Activated CD4-positive, alpha-beta memory T cell treated with anti-CD3 and anti-CD28 coated beads, Interleukin-2, amount 10 ng/mL, durations not matched to agents 7 days and 5 days (primary cell): ENCODE measurements around the gene CLSTN2. TPM values are rescaled to one million over a fixed set of nuclear protein-coding genes. Genes with fewer than 3 reads are reported as not detected.

Experiments used
- CTCF ChIA-PET: fragments of 350-600 bp; sonication (Branson Sonifier 250); formaldehyde crosslinking; loops from one replicate; lab custom pipeline; 2021; ENCODE audit warnings: antibody characterized with exemption, inconsistent platforms; lab: Charles Lee
- POLR2A ChIA-PET: fragments of 350-600 bp; sonication (Branson Sonifier 250); formaldehyde crosslinking; loops from one replicate; lab custom pipeline; 2021; ENCODE audit warnings: antibody characterized with exemption; lab: Charles Lee
- DNase-seq: peaks from one replicate; pipeline ENCODE4 v3.0.0-alpha.2; 2020
- H3K27ac Mint-ChIP-seq: one replicate; pipeline ENCODE4 v1.8.0; 2021; ENCODE audit warnings: mild to moderate bottlenecking, mixed read lengths
- H3K27me3 Mint-ChIP-seq: one replicate; pipeline ENCODE4 v1.8.0; 2021; ENCODE audit warnings: mixed read lengths
- H3K36me3 Mint-ChIP-seq: one replicate; pipeline ENCODE4 v1.8.0; 2021; ENCODE audit warnings: low read depth, mixed read lengths
- H3K4me1 Mint-ChIP-seq: one replicate; pipeline ENCODE4 v1.8.0; 2021; ENCODE audit warnings: mixed read lengths
- H3K4me3 Mint-ChIP-seq: one replicate; pipeline ENCODE4 v1.8.0; 2021; ENCODE audit warnings: mild to moderate bottlenecking, mixed read lengths
- H3K9me3 Mint-ChIP-seq: one replicate; pipeline ENCODE4 v1.8.0; 2021; ENCODE audit warnings: mixed read lengths
- total RNA-seq, 2 experiments: library from RNA; stranded (reverse); gene quantifications; one replicate each; pipeline ENCODE4 v1.2.3, GENCODE V29; 2021

Gene CLSTN2
- total RNA-seq, 2 experiments from 2014 or later = not detected

DNA sequence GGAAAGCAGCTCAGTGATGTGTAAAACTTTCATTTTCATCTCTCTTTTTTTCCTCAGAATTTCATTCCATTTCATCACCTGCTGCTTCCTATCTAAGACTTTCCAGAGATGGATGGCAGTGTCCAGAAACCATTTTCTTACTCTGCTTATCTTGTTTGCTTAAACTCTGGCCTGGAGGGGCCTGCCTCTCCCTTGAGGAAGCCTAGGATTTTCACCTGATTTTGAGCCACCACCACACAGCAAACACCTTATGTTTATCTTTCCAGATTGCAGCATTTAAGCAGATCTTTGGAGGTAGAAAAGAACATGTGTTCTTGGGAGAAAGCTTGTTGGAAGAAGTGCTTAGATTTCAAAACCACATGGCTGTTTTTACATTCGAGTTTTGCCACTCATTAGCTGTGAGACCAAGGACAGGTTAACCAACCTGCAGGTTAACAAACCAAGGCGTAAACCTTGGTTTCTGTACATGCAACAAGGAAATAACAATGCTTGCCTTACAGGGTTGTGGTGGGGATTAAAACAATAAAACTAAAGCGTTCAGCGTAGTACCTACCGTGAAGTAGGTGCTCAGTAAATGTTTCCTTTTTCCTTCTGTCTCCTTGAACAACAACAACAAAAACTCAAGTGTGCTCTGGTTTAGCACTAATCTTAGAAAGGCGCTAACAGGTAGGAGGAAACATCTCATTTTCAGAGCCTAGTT lies 120.3 kb downstream of the CLSTN2 start:
- ChIA-PET POLR2A (no interaction called here), CTCF (no interaction called here)
- Mint-ChIP-seq H3K4me3 (no peak overlapping the region), H3K4me1 (no peaks in the 10 kb centered on the region), H3K27ac (no peak overlapping the region), H3K9me3 (peaks cover 2% of the 10 kb centered on the region), H3K27me3 (no peaks in the 10 kb centered on the region), H3K36me3 (no peaks in the 10 kb centered on the region)
- no peak for DNase-seq

DNA sequence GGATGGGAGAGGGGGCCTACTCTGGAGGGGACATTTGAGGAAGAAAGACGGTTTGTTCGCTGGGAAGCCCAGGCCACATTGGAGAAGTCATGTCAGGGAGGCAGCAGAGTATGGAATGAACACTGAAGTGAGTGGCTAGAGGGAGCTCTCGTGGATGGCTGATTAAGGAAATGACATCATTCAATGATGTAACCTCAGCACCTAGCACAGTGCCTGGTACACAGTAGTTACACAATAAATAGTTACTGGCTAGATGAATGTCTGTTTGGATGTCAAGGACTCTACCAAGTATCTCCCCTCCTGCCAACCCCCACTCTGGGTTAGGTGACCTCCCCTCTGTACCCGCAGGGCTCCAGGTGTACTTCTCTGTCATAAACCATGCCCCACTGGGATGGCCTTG lies 121.1 kb downstream of the CLSTN2 start:
- H3K27ac Mint-ChIP-seq = no peak overlapping the region
- DNase-seq = no peak
- H3K27me3 Mint-ChIP-seq = no peaks in the 10 kb centered on the region
- H3K36me3 Mint-ChIP-seq = no peaks in the 10 kb centered on the region
- CTCF ChIA-PET = no interaction called here
- no peaks in the 10 kb centered on the region for H3K4me1 Mint-ChIP-seq
- no peak overlapping the region for H3K4me3 Mint-ChIP-seq
- POLR2A ChIA-PET = no interaction called here
- peaks cover 2% of the 10 kb centered on the region for H3K9me3 Mint-ChIP-seq

DNA sequence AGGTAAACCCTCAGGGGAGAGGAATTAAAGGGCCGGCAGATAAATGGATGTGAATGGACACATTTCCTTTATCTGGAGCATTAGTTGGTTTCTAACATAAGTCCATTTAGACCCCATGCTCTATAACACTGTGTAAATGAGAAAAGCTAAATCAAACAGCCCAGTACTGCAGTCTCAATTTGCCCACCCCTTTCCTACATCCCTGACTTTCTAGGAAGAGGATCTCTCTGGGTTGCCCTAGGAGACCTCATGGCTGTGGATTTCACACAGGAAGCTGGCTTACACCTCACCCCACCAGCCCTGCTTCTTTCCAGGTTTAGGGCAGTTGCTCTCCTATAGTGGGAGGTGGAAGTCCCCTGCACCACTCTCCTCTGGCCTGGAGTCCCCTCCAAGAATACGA lies 126.2 kb downstream of the CLSTN2 start:
- no peak for DNase-seq
- Mint-ChIP-seq H3K27ac (no peak overlapping the region), H3K36me3 (no peaks in the 10 kb centered on the region), H3K9me3 (peaks cover 2% of the 10 kb centered on the region), H3K27me3 (no peaks in the 10 kb centered on the region), H3K4me3 (no peak overlapping the region), H3K4me1 (no peaks in the 10 kb centered on the region)
- ChIA-PET CTCF (no interaction called here), POLR2A (no interaction called here)

DNA sequence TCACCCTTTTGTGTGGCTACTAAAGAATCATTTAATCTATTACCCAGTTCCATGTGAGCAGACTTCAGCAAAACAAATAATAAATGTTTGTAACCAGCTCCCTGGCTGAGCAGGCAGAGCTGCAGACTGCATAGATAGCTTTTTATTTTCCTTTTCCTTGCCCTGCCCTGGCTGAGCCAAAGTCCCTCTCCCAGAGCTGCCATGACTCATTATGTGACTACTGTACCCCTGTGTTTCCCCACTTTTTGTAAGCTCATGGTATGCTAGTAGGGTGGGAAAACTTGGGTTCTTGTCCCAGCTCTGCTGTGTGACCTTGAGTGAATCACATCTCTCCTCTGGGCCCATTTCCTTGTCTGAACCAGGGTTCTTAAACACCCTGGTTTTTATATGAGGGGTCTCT lies 127.5 kb downstream of the CLSTN2 start:
- no peaks in the 10 kb centered on the region for H3K4me1 Mint-ChIP-seq
- ChIA-PET POLR2A (no interaction called here), CTCF (no interaction called here)
- H3K9me3 Mint-ChIP-seq = no peaks in the 10 kb centered on the region
- no peaks in the 10 kb centered on the region for H3K36me3 Mint-ChIP-seq
- no peak overlapping the region for H3K27ac Mint-ChIP-seq
- DNase-seq = no peak
- H3K4me3 Mint-ChIP-seq = no peak overlapping the region
- H3K27me3 Mint-ChIP-seq = no peaks in the 10 kb centered on the region

DNA sequence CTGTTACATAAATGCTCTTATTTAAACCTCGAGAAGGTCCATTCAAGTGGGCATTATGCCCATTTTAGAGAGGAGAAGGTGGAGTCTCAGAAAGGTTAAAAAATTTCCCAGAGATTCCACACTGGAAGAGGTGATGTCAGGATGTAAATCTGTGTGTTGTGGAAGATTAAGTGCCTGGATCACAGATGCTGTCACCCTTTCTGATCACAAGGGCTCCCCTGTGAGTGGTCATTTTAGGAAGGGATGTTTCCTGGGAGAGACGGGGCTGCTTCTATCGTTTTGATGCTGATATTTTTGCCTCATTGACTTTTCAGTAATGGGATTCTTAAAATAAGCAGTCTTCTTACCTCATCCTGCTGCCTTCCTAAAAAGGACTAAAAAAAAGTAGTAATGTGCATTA lies 132.5 kb downstream of the CLSTN2 start:
- CTCF ChIA-PET = no interaction called here
- Mint-ChIP-seq H3K36me3 (no peaks in the 10 kb centered on the region), H3K4me1 (no peaks in the 10 kb centered on the region), H3K9me3 (no peaks in the 10 kb centered on the region), H3K27ac (no peak overlapping the region), H3K4me3 (no peak overlapping the region), H3K27me3 (no peaks in the 10 kb centered on the region)
- POLR2A ChIA-PET = no interaction called here
- no peak for DNase-seq

DNA sequence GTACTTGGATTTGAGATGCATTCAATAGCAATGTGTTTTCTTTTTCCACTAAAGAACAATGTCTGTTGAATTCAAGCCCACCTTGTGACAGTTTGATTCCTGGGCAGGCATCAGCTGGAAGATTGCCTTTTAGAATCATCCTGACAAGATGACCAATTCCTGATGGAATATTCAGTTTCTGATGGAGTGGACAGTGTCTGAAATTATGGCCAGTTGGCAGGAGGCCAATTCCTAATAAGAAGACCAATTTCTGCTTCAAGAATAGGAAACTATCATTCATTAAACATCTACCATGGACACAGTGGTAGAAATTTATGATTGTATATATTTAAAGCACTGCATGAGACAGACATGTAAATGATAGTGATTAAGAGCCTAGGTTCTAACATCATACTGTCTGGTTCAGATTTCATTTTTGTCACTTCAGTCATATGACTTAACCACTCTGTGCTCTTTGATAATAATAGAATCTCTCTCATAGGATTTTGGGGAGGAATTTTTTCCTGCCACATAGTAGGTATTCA lies 133.6 kb downstream of the CLSTN2 start:
- H3K27me3 Mint-ChIP-seq = no peaks in the 10 kb centered on the region
- no peak for DNase-seq

DNA sequence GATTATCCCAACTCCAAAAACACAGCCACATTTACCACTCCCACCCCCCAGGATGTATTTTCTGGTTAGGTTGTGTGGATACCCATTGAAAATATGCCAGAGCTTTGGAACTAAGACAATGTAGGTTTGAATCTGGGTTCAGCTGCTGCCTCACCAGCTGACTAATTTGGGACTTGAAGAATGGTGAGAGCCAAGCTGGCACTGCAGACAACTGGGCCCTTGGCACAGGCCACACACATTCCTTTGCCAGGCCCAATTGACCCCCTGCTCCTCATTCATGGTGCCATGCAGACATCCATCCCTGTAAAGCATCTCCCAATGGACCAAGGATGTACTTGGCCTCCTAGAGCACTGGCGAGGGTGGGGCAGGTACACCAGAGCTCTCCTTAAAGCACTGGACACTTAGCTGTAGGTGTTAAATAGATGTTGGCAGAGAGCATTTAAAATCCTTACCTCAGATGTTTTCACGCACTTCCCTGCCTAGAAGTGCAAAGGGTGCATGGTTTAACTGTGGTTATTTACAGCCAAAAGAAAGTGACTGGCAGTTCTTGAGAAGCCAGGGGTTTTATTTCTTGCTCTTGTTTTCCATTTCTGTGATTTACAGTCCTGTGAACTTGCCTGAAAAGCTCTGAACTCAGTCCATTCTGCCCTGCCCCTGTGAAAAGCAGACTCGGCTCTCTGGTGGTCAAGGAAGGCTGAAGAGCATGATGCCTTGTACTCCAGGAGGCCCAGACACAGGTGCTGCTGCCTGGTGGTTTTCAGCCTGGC lies 138.5 kb downstream of the CLSTN2 start:
- DNase-seq = no peak
- POLR2A ChIA-PET = no interaction called here
- no peaks in the 10 kb centered on the region for H3K4me1 Mint-ChIP-seq
- H3K36me3 Mint-ChIP-seq = no peaks in the 10 kb centered on the region
- no peaks in the 10 kb centered on the region for H3K9me3 Mint-ChIP-seq
- CTCF ChIA-PET = no interaction called here
- H3K27me3 Mint-ChIP-seq = no peaks in the 10 kb centered on the region
- H3K4me3 Mint-ChIP-seq = no peak overlapping the region
- no peak overlapping the region for H3K27ac Mint-ChIP-seq

More for the DNA sequence above, 133.6 kb downstream of the CLSTN2 start:
- CTCF ChIA-PET = no interaction called here
- Mint-ChIP-seq H3K4me3 (no peak overlapping the region), H3K4me1 (no peaks in the 10 kb centered on the region), H3K36me3 (no peaks in the 10 kb centered on the region), H3K9me3 (no peaks in the 10 kb centered on the region), H3K27ac (no peak overlapping the region)
- POLR2A ChIA-PET = no interaction called here

DNA sequence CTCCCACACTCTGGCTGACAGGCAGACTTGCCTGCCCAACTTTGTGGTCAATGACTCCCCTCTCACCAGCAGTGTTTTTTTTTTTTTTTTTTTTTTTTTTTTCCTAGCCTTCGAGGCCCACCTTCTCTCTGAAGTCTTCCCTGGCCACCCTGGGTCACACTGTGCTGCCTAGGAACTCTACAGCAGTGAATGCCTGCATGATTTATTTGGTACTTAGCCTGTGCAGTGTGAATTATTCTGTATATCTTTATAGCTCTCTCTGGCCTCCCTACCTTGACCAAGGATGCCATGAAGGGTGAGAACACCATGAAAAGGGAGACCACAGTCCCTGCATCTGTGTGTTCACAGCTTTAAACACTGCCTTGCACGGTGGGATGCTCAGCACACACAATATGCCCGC lies 141.6 kb downstream of the CLSTN2 start:
- H3K4me3 Mint-ChIP-seq = no peak overlapping the region
- H3K27me3 Mint-ChIP-seq = no peaks in the 10 kb centered on the region
- no peaks in the 10 kb centered on the region for H3K9me3 Mint-ChIP-seq
- ChIA-PET POLR2A (no interaction called here), CTCF (no interaction called here)
- no peaks in the 10 kb centered on the region for H3K4me1 Mint-ChIP-seq
- H3K36me3 Mint-ChIP-seq = no peaks in the 10 kb centered on the region
- DNase-seq = no peak
- H3K27ac Mint-ChIP-seq = no peak overlapping the region

DNA sequence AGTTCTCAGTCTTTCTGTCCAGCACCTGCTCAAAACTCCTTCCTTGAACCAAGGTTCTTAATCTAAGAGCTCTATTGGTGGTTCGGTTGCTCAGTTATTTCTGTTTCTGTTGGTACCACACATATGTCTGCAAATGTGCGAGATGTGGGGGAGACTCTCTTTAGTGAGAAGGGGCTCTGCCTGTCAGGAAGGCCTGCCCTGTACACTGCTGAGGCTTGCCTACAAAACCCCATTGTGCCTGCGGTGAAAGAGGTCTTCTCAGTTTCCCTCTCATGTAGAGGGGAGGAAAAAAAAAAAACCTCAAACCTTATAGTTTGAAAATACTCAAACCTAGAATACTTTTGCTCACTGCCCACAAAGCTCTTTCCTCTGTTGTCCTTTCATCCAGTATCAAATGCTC lies 142.4 kb downstream of the CLSTN2 start:
- H3K27me3 Mint-ChIP-seq = no peaks in the 10 kb centered on the region
- no peak overlapping the region for H3K27ac Mint-ChIP-seq
- no peak overlapping the region for H3K4me3 Mint-ChIP-seq
- CTCF ChIA-PET = no interaction called here
- H3K36me3 Mint-ChIP-seq = no peaks in the 10 kb centered on the region
- no peaks in the 10 kb centered on the region for H3K4me1 Mint-ChIP-seq
- POLR2A ChIA-PET = no interaction called here
- no peak for DNase-seq
- H3K9me3 Mint-ChIP-seq = no peaks in the 10 kb centered on the region

DNA sequence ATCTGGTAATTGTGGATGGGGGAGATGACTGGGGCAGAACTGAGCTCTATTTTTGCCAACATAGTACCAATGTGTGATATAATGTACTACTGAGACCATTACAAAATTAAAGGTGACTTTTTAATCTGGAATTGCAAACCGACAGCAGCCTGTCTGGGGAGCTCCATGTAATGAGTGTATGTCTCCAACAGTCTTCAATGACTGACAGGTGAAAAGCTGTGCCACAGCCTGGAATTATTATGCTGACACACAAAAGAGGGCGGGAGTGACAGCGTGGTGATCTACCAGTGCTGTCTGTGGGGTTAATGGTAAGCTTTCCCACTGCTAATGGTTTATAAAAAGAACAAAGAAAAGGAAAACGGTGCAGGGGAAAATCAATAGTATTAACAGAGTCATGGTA lies 143.4 kb downstream of the CLSTN2 start:
- POLR2A ChIA-PET = no interaction called here
- Mint-ChIP-seq H3K4me1 (no peaks in the 10 kb centered on the region), H3K4me3 (no peak overlapping the region), H3K27me3 (no peaks in the 10 kb centered on the region), H3K27ac (no peak overlapping the region), H3K9me3 (no peaks in the 10 kb centered on the region), H3K36me3 (no peaks in the 10 kb centered on the region)
- CTCF ChIA-PET = no interaction called here
- no peak for DNase-seq

DNA sequence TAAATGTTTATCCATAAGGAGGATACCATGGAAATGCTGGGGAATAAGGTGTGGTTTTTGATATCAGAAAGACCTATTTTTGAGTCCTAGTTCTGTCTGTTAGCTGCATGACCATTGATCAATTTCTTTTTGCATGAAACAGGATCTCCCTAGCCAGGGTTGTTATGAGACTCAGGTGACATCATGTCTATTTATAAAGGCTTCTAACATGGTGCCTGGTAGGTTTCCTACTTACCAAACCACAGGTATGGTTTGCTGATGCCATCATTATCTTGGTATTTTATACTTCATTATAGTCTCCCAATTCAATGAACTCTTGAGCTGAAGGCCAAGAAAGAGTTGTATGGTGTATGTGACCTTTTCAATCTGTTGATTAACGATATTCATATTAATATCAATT lies 144.0 kb downstream of the CLSTN2 start:
- DNase-seq = no peak
- Mint-ChIP-seq H3K4me1 (no peaks in the 10 kb centered on the region), H3K9me3 (no peaks in the 10 kb centered on the region), H3K4me3 (no peak overlapping the region), H3K27me3 (no peaks in the 10 kb centered on the region), H3K36me3 (no peaks in the 10 kb centered on the region), H3K27ac (no peak overlapping the region)
- POLR2A ChIA-PET = no interaction called here
- CTCF ChIA-PET = no interaction called here

DNA sequence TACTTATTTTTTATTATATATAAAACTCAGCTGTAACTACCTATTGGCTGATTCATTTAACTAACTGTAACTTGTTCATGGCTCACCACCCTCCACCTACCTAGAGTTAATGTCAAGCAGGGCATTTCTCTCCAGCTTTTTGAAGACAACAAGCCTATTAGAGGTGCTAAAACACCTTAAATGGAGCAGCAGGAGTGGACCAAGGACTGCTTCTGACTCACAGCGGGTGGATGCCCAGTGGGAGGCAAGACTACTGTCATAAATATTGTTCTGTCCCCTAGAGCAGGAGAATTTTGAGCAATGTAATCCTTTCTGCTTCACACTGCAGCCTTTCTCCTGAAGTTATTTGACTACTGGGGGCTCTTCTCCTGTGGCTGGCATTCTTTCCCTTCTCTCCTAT lies 146.9 kb downstream of the CLSTN2 start:
- Mint-ChIP-seq H3K4me3 (no peak overlapping the region), H3K36me3 (no peaks in the 10 kb centered on the region), H3K27ac (no peak overlapping the region), H3K27me3 (no peaks in the 10 kb centered on the region), H3K9me3 (no peaks in the 10 kb centered on the region), H3K4me1 (no peaks in the 10 kb centered on the region)
- CTCF ChIA-PET = no interaction called here
- POLR2A ChIA-PET = no interaction called here
- no peak for DNase-seq

DNA sequence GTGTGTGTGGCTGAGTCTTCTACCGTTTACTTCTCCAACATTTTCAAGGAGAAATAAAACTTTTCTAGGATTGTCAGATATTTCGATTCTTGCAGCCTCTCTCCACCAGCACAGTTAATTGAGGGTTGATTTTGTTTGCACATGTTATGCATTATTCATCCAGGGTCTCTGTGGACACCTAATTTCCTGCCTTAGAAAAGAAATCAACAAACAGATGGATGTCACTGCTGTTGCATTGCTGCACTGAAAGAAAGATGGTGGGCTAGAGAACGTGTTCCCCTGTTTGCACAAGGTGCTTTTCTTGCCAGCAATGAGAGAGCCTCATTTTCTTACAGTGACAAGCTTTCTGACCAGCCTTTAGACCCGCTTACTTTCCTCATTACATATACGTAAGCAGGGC lies 150.0 kb downstream of the CLSTN2 start:
- Mint-ChIP-seq H3K36me3 (no peaks in the 10 kb centered on the region), H3K4me3 (no peak overlapping the region), H3K9me3 (no peaks in the 10 kb centered on the region), H3K27me3 (no peaks in the 10 kb centered on the region), H3K27ac (no peak overlapping the region), H3K4me1 (no peaks in the 10 kb centered on the region)
- ChIA-PET POLR2A (no interaction called here), CTCF (no interaction called here)
- no peak for DNase-seq

DNA sequence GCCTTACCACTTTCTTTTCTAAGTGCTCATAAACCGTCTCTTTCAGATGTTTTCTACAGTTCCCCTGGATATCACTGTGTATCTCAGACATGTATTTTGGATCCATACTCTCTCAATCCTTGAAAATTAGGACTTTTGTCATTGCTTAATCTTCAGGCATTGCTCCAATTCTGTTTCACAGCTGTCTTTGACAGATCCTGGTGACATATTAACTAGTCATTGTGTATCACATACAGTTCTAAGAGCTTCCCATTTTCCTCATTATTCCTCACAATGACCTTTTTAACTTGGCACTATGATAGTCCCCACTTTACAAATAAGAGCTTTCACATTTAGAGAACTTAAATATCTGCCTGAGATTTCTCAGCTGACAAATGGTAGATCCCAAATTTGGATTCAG lies 151.7 kb downstream of the CLSTN2 start:
- H3K27me3 Mint-ChIP-seq = no peaks in the 10 kb centered on the region
- DNase-seq = no peak
- H3K36me3 Mint-ChIP-seq = no peaks in the 10 kb centered on the region
- no peak overlapping the region for H3K27ac Mint-ChIP-seq
- H3K4me3 Mint-ChIP-seq = no peak overlapping the region
- H3K9me3 Mint-ChIP-seq = no peaks in the 10 kb centered on the region
- no peaks in the 10 kb centered on the region for H3K4me1 Mint-ChIP-seq
- ChIA-PET POLR2A (no interaction called here), CTCF (no interaction called here)
